GM10248 (cell line): ENCODE measurements around the gene SLC66A2.

Experiments
- CTCF ChIA-PET: fragments of 300-600 bp; sonication (Branson Sonifier 250); formaldehyde crosslinking; extraction: SDS; loops from one replicate; lab custom pipeline; 2021; ENCODE audit warnings: antibody characterized with exemption; lab: Yijun Ruan, JAX
- POLR2A ChIA-PET: fragments of 350-650 bp; sonication (Branson Sonifier 250); formaldehyde crosslinking; extraction: SDS; loops from one replicate; lab custom pipeline; 2020; ENCODE audit warnings: antibody characterized with exemption; lab: Yijun Ruan, JAX
- DNase-seq: peaks from one replicate; pipeline ENCODE4 v3.0.0; 2012; ENCODE audit errors: extremely low spot score
- CTCF ChIP-seq: IDR thresholded peaks from 2 replicates; pipeline ENCODE4 v1.5.1; 2012; ENCODE audit warnings: mild to moderate bottlenecking, low read depth; ENCODE audit errors: extremely low read depth, missing control alignments, control extremely low read depth

Gene SLC66A2

GRCh38 chr18:79924814-79925731 is 26.4 kb downstream of the SLC66A2 start:
- no peak for DNase-seq
- TF ChIP-seq CTCF = no peak
- ChIA-PET POLR2A (no interaction called here), CTCF (no interaction called here)

- DNase-seq = no peak
- TF ChIP-seq CTCF = no peak
- ChIA-PET POLR2A (no interaction called here), CTCF (no interaction called here)
These were observed 27.4 kb downstream of the SLC66A2 start for GRCh38 chr18:79923896-79924585.

GRCh38 chr18:79922971-79923411 is 28.5 kb downstream of the SLC66A2 start:
- TF ChIP-seq CTCF = no peak
- DNase-seq = no peak
- CTCF ChIA-PET = no interaction called here
- POLR2A ChIA-PET = no interaction called here

- no peak for TF ChIP-seq CTCF
- ChIA-PET POLR2A (interaction anchor here (0.6 kb wide), 1 partner anchor 98 kb away, joined by 6 read pairs; no protein-coding TSS in a partner anchor), CTCF (no interaction called here)
- DNase-seq = no peak
These were observed 29.2 kb downstream of the SLC66A2 start for GRCh38 chr18:79921984-79922965.

- DNase-seq = no peak
- ChIA-PET CTCF (no interaction called here), POLR2A (no interaction called here)
- TF ChIP-seq CTCF = no peak
These were observed 32.4 kb downstream of the SLC66A2 start for GRCh38 chr18:79919089-79919488.

- no peak for DNase-seq
- ChIA-PET CTCF (no interaction called here), POLR2A (no interaction called here)
- no peak for TF ChIP-seq CTCF
These were observed 32.8 kb downstream of the SLC66A2 start for GRCh38 chr18:79918615-79919011.
